Vagina (tissue), 2 donors: ENCODE results near the gene KIF4B.

Experiments
- CTCF ChIP-seq, 3 experiments: fragments of 450-650 bp in 2 of 3; fragments of 200-600 bp in 1 of 3; sonication (generic) in 1 of 3; IDR thresholded peaks; one replicate each; pipeline ENCODE4 v1.5.1; 2017 to 2019; ENCODE audit warnings: antibody characterized with exemption in 3 of 3, mild to moderate bottlenecking in 2 of 3, moderate library complexity in 2 of 3
- POLR2A ChIP-seq, 2 donors: fragments of 450-650 bp; IDR thresholded peaks; one replicate each; pipeline ENCODE4 v1.6.1; 2017; ENCODE audit warnings: antibody characterized with exemption in 2 of 2, mild to moderate bottlenecking in 2 of 2, moderate library complexity in 2 of 2

- TF ChIP-seq POLR2A (IDR thresholded peaks at IDR 0.05) (no peak), CTCF (IDR thresholded peaks at IDR 0.05) (no peak)
Measured at GRCh38 chr5:154995679-154996078, 17.9 kb upstream of the KIF4B start.
